ENCODE data around the gene ZNF248.

- TF ChIP-seq CTCF (IDR thresholded peaks at IDR 0.05) = no peak
- no peak for TF ChIP-seq POLR2A (IDR thresholded peaks at IDR 0.05)
These were observed 54.1 kb downstream of the ZNF248 start for GRCh38 chr10:37803269-37803668.

All from esophagus squamous epithelium (tissue), 4 donors.